ENCODE results near the gene GOLGA6C.

DNA sequence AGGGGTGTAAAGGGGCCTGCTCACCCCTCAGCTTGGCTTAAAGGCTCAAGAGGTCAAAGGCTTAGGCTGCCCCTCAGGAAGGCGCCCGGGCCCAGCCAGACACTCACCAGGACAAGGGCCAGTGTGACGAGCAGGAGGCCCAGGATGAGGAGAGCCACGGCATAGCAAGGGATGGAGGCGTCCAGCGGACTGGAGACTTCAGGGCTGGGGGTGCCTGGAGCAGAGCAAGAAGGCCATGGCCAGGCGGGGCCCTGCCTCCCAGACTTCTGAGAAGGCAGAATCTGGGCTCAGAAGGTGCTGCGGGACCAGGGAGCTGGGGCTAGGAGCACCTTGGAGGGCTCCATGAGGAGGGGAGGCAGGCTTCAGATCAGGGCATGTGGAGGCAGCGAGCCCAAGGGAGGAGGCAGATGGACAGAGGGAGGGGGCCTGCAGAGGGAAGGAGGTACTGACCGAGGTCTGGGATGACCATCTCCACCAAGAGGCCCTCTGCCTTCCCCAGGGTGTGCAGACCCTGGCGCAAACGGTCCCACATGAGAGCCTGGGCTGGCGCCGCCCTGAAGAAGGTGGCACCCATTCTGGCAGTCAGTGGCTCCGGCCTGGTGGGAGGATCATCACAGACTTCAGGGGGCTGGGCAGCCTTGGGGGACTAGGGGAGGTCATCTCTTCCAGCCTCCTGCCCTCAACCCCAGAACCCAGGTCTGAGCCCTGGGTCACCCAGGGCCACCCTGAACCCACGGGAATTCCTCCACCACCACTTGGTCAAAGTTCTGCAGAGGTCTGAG, 32.0 kb upstream of the GOLGA6C start:
- TF ChIP-seq, protein P1, sequence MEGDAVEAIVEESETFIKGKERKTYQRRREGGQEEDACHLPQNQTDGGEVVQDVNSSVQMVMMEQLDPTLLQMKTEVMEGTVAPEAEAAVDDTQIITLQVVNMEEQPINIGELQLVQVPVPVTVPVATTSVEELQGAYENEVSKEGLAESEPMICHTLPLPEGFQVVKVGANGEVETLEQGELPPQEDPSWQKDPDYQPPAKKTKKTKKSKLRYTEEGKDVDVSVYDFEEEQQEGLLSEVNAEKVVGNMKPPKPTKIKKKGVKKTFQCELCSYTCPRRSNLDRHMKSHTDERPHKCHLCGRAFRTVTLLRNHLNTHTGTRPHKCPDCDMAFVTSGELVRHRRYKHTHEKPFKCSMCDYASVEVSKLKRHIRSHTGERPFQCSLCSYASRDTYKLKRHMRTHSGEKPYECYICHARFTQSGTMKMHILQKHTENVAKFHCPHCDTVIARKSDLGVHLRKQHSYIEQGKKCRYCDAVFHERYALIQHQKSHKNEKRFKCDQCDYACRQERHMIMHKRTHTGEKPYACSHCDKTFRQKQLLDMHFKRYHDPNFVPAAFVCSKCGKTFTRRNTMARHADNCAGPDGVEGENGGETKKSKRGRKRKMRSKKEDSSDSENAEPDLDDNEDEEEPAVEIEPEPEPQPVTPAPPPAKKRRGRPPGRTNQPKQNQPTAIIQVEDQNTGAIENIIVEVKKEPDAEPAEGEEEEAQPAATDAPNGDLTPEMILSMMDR (IDR thresholded peaks at IDR 0.05): no peak
- no peak for TF ChIP-seq POLR2A (IDR thresholded peaks at IDR 0.05)

All from Peyer's patch (tissue), 4 donors.